ENCODE measurements around the gene PKD2.

GRCh38 chr4:88029556-88029955 is 22.1 kb downstream of the PKD2 start:
- TF ChIP-seq CTCF (IDR thresholded peaks at IDR 0.05): no peak
- no peak for TF ChIP-seq POLR2A (IDR thresholded peaks at IDR 0.05)
